ENCODE measurements around the gene TRIM36. TPM values are rescaled to one million over a fixed set of nuclear protein-coding genes. Genes with fewer than 3 reads are reported as not detected.

Gene TRIM36
- total RNA-seq, 4 donors from 2014 or later: 1.1 to 4.0 (median 2.0) TPM

- 86% methylated on average over 5 of the region's 5 CpGs for WGBS
- H3K27ac ChIP-seq: no peak overlapping the region
Measured at GRCh38 chr5:115147052-115147451, 22.7 kb downstream of the TRIM36 start.

GRCh38 chr5:115136294-115136693, 33.4 kb downstream of the TRIM36 start:
- H3K27me3 ChIP-seq: no peaks in the 10 kb centered on the region
- H3K36me3 ChIP-seq: no peaks in the 10 kb centered on the region
- no peak for DNase-seq (ENCODE audit: low spot score in 2 of 2)
- no peak overlapping the region for H3K4me3 ChIP-seq
- no peaks in the 10 kb centered on the region for H3K4me1 ChIP-seq
- TF ChIP-seq EP300 (IDR thresholded peaks at IDR 0.05): no peak
- no peaks in the 10 kb centered on the region for H3K9me3 ChIP-seq
- WGBS: 82% methylated on average over 2 of the region's 2 CpGs
- H3K27ac ChIP-seq: no peak overlapping the region

More at GRCh38 chr5:115147052-115147451, 22.7 kb downstream of the TRIM36 start:
- TF ChIP-seq POLR2A (IDR thresholded peaks at IDR 0.05): no peak
- no peak for TF ChIP-seq POLR2AphosphoS5 (IDR thresholded peaks at IDR 0.05)
- no peak for TF ChIP-seq EP300 (IDR thresholded peaks at IDR 0.05)
- TF ChIP-seq CTCF (IDR thresholded peaks at IDR 0.05): no peak
- no peak for DNase-seq (ENCODE audit: low spot score in 2 of 2)
- no peaks in the 10 kb centered on the region for H3K27me3 ChIP-seq
- H3K9me3 ChIP-seq: no peaks in the 10 kb centered on the region
- no peak overlapping the region for H3K4me3 ChIP-seq
- no peaks in the 10 kb centered on the region for H3K4me1 ChIP-seq
- H3K36me3 ChIP-seq: no peaks in the 10 kb centered on the region

- DNase-seq (ENCODE audit: low spot score in 2 of 2): no peak
- Histone ChIP-seq H3K27me3 (no peaks in the 10 kb centered on the region), H3K9me3 (no peaks in the 10 kb centered on the region), H3K36me3 (no peaks in the 10 kb centered on the region), H3K4me3 (no peak overlapping the region), H3K27ac (no peak overlapping the region), H3K4me1 (no peaks in the 10 kb centered on the region)
- TF ChIP-seq POLR2A (IDR thresholded peaks at IDR 0.05) (no peak), CTCF (IDR thresholded peaks at IDR 0.05) (no peak), EP300 (IDR thresholded peaks at IDR 0.05) (no peak)
- WGBS: 28% methylated on average over 2 of the region's 2 CpGs
Measured at GRCh38 chr5:115132465-115132864, 37.2 kb downstream of the TRIM36 start.

- H3K27me3 ChIP-seq: no peaks in the 10 kb centered on the region
- no peak for DNase-seq (ENCODE audit: low spot score in 2 of 2)
- no peaks in the 10 kb centered on the region for H3K36me3 ChIP-seq
- H3K4me1 ChIP-seq: no peaks in the 10 kb centered on the region
- no peak overlapping the region for H3K27ac ChIP-seq
- H3K4me3 ChIP-seq: no peak overlapping the region
- H3K9me3 ChIP-seq: no peaks in the 10 kb centered on the region
- TF ChIP-seq POLR2A (IDR thresholded peaks at IDR 0.05) (no peak), POLR2AphosphoS5 (IDR thresholded peaks at IDR 0.05) (no peak), EP300 (IDR thresholded peaks at IDR 0.05) (no peak)
- WGBS: 88% methylated on average over 5 of the region's 5 CpGs
Measured at GRCh38 chr5:115126303-115126702, 43.4 kb downstream of the TRIM36 start.

- TF ChIP-seq POLR2AphosphoS5 (IDR thresholded peaks at IDR 0.05): no peak
- TF ChIP-seq POLR2A (IDR thresholded peaks at IDR 0.05): no peak
- no peak for TF ChIP-seq CTCF (IDR thresholded peaks at IDR 0.05)
- TF ChIP-seq EP300 (IDR thresholded peaks at IDR 0.05): no peak
- Histone ChIP-seq H3K27me3 (no peaks in the 10 kb centered on the region), H3K4me1 (no peaks in the 10 kb centered on the region), H3K4me3 (no peak overlapping the region), H3K36me3 (no peaks in the 10 kb centered on the region), H3K9me3 (no peaks in the 10 kb centered on the region), H3K27ac (no peak overlapping the region)
- 46% methylated on average over 1 of the region's 1 CpG for WGBS
- no peak for DNase-seq (ENCODE audit: low spot score in 2 of 2)
Measured at GRCh38 chr5:115124741-115125140, 45.0 kb downstream of the TRIM36 start.

GRCh38 chr5:115116001-115116400, 53.7 kb downstream of the TRIM36 start:
- DNase-seq (ENCODE audit: low spot score in 2 of 2): no peak
- Histone ChIP-seq H3K36me3 (no peaks in the 10 kb centered on the region), H3K27ac (no peak overlapping the region), H3K9me3 (no peaks in the 10 kb centered on the region), H3K27me3 (peaks cover 6% of the 10 kb centered on the region), H3K4me3 (no peak overlapping the region), H3K4me1 (no peaks in the 10 kb centered on the region)
- no peak for TF ChIP-seq POLR2A (IDR thresholded peaks at IDR 0.05)

GRCh38 chr5:115109840-115110239, 59.9 kb downstream of the TRIM36 start:
- 64% methylated on average over 5 of the region's 5 CpGs for WGBS
- no peaks in the 10 kb centered on the region for H3K9me3 ChIP-seq
- no peak overlapping the region for H3K4me3 ChIP-seq
- no peaks in the 10 kb centered on the region for H3K36me3 ChIP-seq
- H3K27ac ChIP-seq: no peak overlapping the region
- H3K4me1 ChIP-seq: no peaks in the 10 kb centered on the region
- peaks cover 4% of the 10 kb centered on the region for H3K27me3 ChIP-seq
- DNase-seq (ENCODE audit: low spot score in 2 of 2): no peak
- TF ChIP-seq POLR2AphosphoS5 (IDR thresholded peaks at IDR 0.05) (no peak), EP300 (IDR thresholded peaks at IDR 0.05) (no peak), POLR2A (IDR thresholded peaks at IDR 0.05) (no peak), CTCF (IDR thresholded peaks at IDR 0.05) (no peak)
